OCI-LY7 (cell line): ENCODE data around the gene SUSD3.

ENCODE experiments used
- EZH2phosphoT487 ChIP-seq: fragments of 200-600 bp; sonication (generic); IDR thresholded peaks from 2 replicates; pipeline ENCODE4 v1.6.1; 2018; ENCODE audit warnings: low read depth, borderline replicate concordance, mild to moderate bottlenecking, mixed run types, antibody characterized with exemption, low read length, moderate library complexity, mixed read lengths
- TF ChIP-seq, protein P1 (sequence below): fragments of 200-600 bp; sonication (generic); conservative IDR thresholded peaks from 2 replicates; pipeline ENCODE4 v1.5.1; 2014; ENCODE audit warnings: mild to moderate bottlenecking, antibody characterized with exemption, low read length, moderate library complexity, mixed read lengths

DNA sequence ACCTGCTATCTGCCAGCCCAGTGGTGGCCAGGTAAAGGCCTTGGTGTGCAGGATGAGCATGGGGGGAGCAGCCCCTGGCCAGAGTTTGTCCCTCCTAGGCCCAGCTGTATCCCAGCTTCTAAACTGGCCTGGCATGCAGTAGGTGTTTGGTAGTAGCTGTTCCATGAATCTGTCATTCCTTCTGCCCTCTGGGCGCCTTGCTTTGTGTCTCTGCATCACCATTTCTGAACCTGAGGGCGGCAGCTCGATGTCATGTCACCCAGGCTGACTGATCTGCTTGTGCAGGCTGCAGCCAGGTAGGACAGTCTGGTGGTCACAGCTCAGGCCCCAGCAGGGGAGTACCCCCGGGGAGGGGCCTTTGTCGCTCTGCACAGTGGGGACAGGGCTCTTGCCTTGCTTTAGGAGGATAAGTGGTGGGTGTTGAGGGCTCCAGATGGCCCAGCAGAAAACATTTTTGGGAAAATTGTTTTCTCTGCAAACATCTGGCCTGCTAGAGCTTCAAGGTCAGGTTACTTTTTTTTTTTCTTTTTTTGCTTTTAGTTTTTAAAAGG lies 4.6 kb upstream of the SUSD3 start:
- TF ChIP-seq, protein P1, sequence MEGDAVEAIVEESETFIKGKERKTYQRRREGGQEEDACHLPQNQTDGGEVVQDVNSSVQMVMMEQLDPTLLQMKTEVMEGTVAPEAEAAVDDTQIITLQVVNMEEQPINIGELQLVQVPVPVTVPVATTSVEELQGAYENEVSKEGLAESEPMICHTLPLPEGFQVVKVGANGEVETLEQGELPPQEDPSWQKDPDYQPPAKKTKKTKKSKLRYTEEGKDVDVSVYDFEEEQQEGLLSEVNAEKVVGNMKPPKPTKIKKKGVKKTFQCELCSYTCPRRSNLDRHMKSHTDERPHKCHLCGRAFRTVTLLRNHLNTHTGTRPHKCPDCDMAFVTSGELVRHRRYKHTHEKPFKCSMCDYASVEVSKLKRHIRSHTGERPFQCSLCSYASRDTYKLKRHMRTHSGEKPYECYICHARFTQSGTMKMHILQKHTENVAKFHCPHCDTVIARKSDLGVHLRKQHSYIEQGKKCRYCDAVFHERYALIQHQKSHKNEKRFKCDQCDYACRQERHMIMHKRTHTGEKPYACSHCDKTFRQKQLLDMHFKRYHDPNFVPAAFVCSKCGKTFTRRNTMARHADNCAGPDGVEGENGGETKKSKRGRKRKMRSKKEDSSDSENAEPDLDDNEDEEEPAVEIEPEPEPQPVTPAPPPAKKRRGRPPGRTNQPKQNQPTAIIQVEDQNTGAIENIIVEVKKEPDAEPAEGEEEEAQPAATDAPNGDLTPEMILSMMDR: no peak
- no peak for TF ChIP-seq EZH2phosphoT487
